Neural cell (in vitro differentiated cells): ENCODE data around the gene TNS3.

ENCODE experiments used
- CTCF ChIP-seq: fragments of 450-650 bp; IDR thresholded peaks from 2 replicates; pipeline ENCODE4 v1.5.1; 2014; ENCODE audit warnings: antibody characterized with exemption, mild to moderate bottlenecking, moderate library complexity; ENCODE audit not compliant: poor library complexity, severe bottlenecking
- EP300 ChIP-seq: fragments of 450-650 bp; conservative IDR thresholded peaks from 2 replicates; pipeline ENCODE4 v1.6.1; 2014; ENCODE audit warnings: antibody characterized with exemption, mild to moderate bottlenecking, moderate library complexity; ENCODE audit not compliant: poor library complexity, severe bottlenecking
- EZH2 ChIP-seq: fragments of 200-600, 300-800 bp; shearing (Covaris generic), sonication (generic); IDR thresholded peaks from 2 replicates; pipeline ENCODE4 v1.6.1; 2014; ENCODE audit warnings: antibody characterized with exemption, low read length, borderline replicate concordance, mild to moderate bottlenecking; ENCODE audit not compliant: insufficient read depth, poor library complexity, severe bottlenecking
- MXI1 ChIP-seq: fragments of 450-650 bp; conservative IDR thresholded peaks from 2 replicates; pipeline ENCODE4 v1.6.1; 2014; ENCODE audit warnings: antibody characterized with exemption, mild to moderate bottlenecking; ENCODE audit not compliant: poor library complexity, severe bottlenecking
- POLR2AphosphoS5 ChIP-seq: IDR thresholded peaks from 2 replicates; pipeline ENCODE4 v1.6.1; 2012
- RAD21 ChIP-seq: fragments of 450-650 bp; conservative IDR thresholded peaks from 2 replicates; pipeline ENCODE4 v1.6.1; 2014; ENCODE audit warnings: antibody characterized with exemption, mild to moderate bottlenecking, moderate library complexity
- SMC3 ChIP-seq: fragments of 450-650 bp; conservative IDR thresholded peaks from 2 replicates; pipeline ENCODE4 v1.6.1; 2014; ENCODE audit warnings: antibody characterized with exemption, mild to moderate bottlenecking, moderate library complexity; ENCODE audit not compliant: poor library complexity
- TAF1 ChIP-seq: IDR thresholded peaks from 2 replicates; pipeline ENCODE4 v1.6.1; 2012; ENCODE audit warnings: low read depth
- TF ChIP-seq, protein P1 (sequence below): IDR thresholded peaks from 2 replicates; pipeline ENCODE4 v1.6.1; 2012; ENCODE audit warnings: borderline replicate concordance

GRCh38 chr7:47584536-47584895, 2.6 kb upstream of the TNS3 start:
- TF ChIP-seq CTCF (no peak), EP300 (no peak), POLR2AphosphoS5 (no peak), RAD21 (no peak), EZH2 (no peak), SMC3 (no peak), TAF1 (no peak), MXI1 (no peak)
- TF ChIP-seq, protein P1, sequence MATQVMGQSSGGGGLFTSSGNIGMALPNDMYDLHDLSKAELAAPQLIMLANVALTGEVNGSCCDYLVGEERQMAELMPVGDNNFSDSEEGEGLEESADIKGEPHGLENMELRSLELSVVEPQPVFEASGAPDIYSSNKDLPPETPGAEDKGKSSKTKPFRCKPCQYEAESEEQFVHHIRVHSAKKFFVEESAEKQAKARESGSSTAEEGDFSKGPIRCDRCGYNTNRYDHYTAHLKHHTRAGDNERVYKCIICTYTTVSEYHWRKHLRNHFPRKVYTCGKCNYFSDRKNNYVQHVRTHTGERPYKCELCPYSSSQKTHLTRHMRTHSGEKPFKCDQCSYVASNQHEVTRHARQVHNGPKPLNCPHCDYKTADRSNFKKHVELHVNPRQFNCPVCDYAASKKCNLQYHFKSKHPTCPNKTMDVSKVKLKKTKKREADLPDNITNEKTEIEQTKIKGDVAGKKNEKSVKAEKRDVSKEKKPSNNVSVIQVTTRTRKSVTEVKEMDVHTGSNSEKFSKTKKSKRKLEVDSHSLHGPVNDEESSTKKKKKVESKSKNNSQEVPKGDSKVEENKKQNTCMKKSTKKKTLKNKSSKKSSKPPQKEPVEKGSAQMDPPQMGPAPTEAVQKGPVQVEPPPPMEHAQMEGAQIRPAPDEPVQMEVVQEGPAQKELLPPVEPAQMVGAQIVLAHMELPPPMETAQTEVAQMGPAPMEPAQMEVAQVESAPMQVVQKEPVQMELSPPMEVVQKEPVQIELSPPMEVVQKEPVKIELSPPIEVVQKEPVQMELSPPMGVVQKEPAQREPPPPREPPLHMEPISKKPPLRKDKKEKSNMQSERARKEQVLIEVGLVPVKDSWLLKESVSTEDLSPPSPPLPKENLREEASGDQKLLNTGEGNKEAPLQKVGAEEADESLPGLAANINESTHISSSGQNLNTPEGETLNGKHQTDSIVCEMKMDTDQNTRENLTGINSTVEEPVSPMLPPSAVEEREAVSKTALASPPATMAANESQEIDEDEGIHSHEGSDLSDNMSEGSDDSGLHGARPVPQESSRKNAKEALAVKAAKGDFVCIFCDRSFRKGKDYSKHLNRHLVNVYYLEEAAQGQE, result no peak
